Measurements from ENCODE around the gene LBX2. TPM values are rescaled to one million over a fixed set of nuclear protein-coding genes. Genes with fewer than 3 reads are reported as not detected.

Gene LBX2
- total RNA-seq, 2 donors from 2014 or later, result 0.26 TPM; not detected in 1

- peaks cover 57% of the 10 kb centered on the region for H3K4me1 Mint-ChIP-seq
- H3K4me3 Mint-ChIP-seq, result peak overlapping the region; percentile 100
- peaks cover 10% of the 10 kb centered on the region for H3K36me3 Mint-ChIP-seq (ENCODE audit: low read depth)
- H3K27ac Mint-ChIP-seq, result peak overlapping the region; percentile 100
- H3K27me3 Mint-ChIP-seq, result no peaks in the 10 kb centered on the region
- no peaks in the 10 kb centered on the region for H3K9me3 ChIP-seq (ENCODE audit: control insufficient read depth, low read length, poor library complexity, severe bottlenecking)
- peak; percentile 67 for ATAC-seq
- peak; percentile 70 to 75 (median 72) for DNase-seq
Observed at GRCh38 chr2:74457549-74458131, 41.8 kb downstream of the LBX2 start.

- H3K36me3 Mint-ChIP-seq (ENCODE audit: low read depth), result peaks cover 10% of the 10 kb centered on the region
- no peaks in the 10 kb centered on the region for H3K9me3 ChIP-seq (ENCODE audit: control insufficient read depth, low read length, poor library complexity, severe bottlenecking)
- ATAC-seq (no peak), DNase-seq (no peak)
- H3K4me1 Mint-ChIP-seq, result peaks cover 59% of the 10 kb centered on the region
- peak overlapping the region; percentile 100 for H3K4me3 Mint-ChIP-seq
- no peaks in the 10 kb centered on the region for H3K27me3 Mint-ChIP-seq
- peak overlapping the region; percentile 100 for H3K27ac Mint-ChIP-seq
Observed at GRCh38 chr2:74457129-74457548, 42.3 kb downstream of the LBX2 start.

- Mint-ChIP-seq H3K4me3 (peak within 1 kb of the TSS; percentile 100), H3K4me1 (peaks cover 58% of the 10 kb centered on the region), H3K27me3 (no peaks in the 10 kb centered on the region), H3K36me3 (ENCODE audit: low read depth) (peaks cover 10% of the 10 kb centered on the region), H3K27ac (peak within 1 kb of the TSS; percentile 100)
- ATAC-seq (peak; percentile 43), DNase-seq (peak; percentile 82 to 95 (median 93))
- H3K9me3 ChIP-seq (ENCODE audit: control insufficient read depth, low read length, poor library complexity, severe bottlenecking), result no peaks in the 10 kb centered on the region
Observed at GRCh38 chr2:74454654-74455511, 44.5 kb downstream of the LBX2 start, which contains the start of gene INO80B. TSS of gene INO80B (plus strand) at chr2:74455087. CDS start at chr2:74455117, 30 bp downstream.

GRCh38 chr2:74450570-74451190 is 48.7 kb downstream of the LBX2 start:
- no peak for ATAC-seq
- DNase-seq, result no peak
- Mint-ChIP-seq H3K36me3 (ENCODE audit: low read depth) (peaks cover 5% of the 10 kb centered on the region), H3K27ac (no peak overlapping the region), H3K4me3 (no peak overlapping the region), H3K4me1 (peaks cover 23% of the 10 kb centered on the region), H3K27me3 (peaks cover 7% of the 10 kb centered on the region)
- no peaks in the 10 kb centered on the region for H3K9me3 ChIP-seq (ENCODE audit: control insufficient read depth, low read length, poor library complexity, severe bottlenecking)

- ATAC-seq (no peak), DNase-seq (no peak)
- Mint-ChIP-seq H3K27me3 (peaks cover 23% of the 10 kb centered on the region), H3K4me3 (no peak overlapping the region), H3K27ac (no peak overlapping the region), H3K36me3 (ENCODE audit: low read depth) (no peaks in the 10 kb centered on the region), H3K4me1 (peaks cover 8% of the 10 kb centered on the region)
- no peaks in the 10 kb centered on the region for H3K9me3 ChIP-seq (ENCODE audit: control insufficient read depth, low read length, poor library complexity, severe bottlenecking)
Observed at GRCh38 chr2:74448771-74449170, 50.6 kb downstream of the LBX2 start.

Other genes with a start within 250 kb of the LBX2 start
- 10 to 100 TPM in 1 of 2 donors, 1 to 10 TPM in 1; 9.1 to 10.5 TPM for gene SLC4A5, start 156.2 kb downstream of the LBX2 start, total RNA-seq
- gene DCTN1, start 119.3 kb downstream of the LBX2 start, total RNA-seq, result 10 to 100 TPM; 78.5 to 85.7 TPM
- 1 to 10 TPM; 2.9 to 3.3 TPM for gene C2orf81, start 78.0 kb downstream of the LBX2 start, total RNA-seq
- gene WDR54, start 77.9 kb downstream of the LBX2 start, total RNA-seq, result 10 to 100 TPM; 33.6 to 42.8 TPM
- gene RTKN, start 57.7 kb downstream of the LBX2 start, total RNA-seq, result under 1 TPM; 0.37 to 0.57 TPM
- gene INO80B, start 44.5 kb downstream of the LBX2 start, total RNA-seq, result 10 to 100 TPM; 35.1 to 45.2 TPM
- gene WBP1, start 41.2 kb downstream of the LBX2 start, total RNA-seq, result 10 to 100 TPM; 61.7 to 64.2 TPM
- 10 to 100 TPM; 66.2 to 68.9 TPM for gene MOGS, start 34.2 kb downstream of the LBX2 start, total RNA-seq
- gene MRPL53, start 26.9 kb downstream of the LBX2 start, total RNA-seq, result 10 to 100 TPM; 31.4 to 67.9 TPM
- gene CCDC142, start 16.6 kb downstream of the LBX2 start, total RNA-seq, result 10 to 100 TPM; 13.7 to 14.7 TPM
- gene TTC31, start 16.5 kb downstream of the LBX2 start, total RNA-seq, result 10 to 100 TPM; 32.3 to 36.6 TPM
- 10 to 100 TPM; 28.2 to 31.5 TPM for gene PCGF1, start 8.1 kb upstream of the LBX2 start, total RNA-seq
- 1 to 10 TPM in 1 of 2 donors, under 1 TPM in 1; 0.16 to 1.5 TPM for gene TLX2, start 14.8 kb upstream of the LBX2 start, total RNA-seq
- gene DQX1, start 26.6 kb upstream of the LBX2 start, total RNA-seq, result under 1 TPM in 1 of 2 donors, not detected in 1; 0.23 TPM
- 100 to 1,000 TPM; 139 to 153 TPM for gene AUP1, start 30.1 kb upstream of the LBX2 start, total RNA-seq
- gene HTRA2, start 30.3 kb upstream of the LBX2 start, total RNA-seq, result 10 to 100 TPM; 18.5 to 21.4 TPM
- 1 to 10 TPM in 1 of 2 donors, under 1 TPM in 1; 0.75 to 2.0 TPM for gene LOXL3, start 54.3 kb upstream of the LBX2 start, total RNA-seq
- gene DOK1, start 55.1 kb upstream of the LBX2 start, total RNA-seq, result 10 to 100 TPM in 1 of 2 donors, 1 to 10 TPM in 1; 8.3 to 14.6 TPM
- under 1 TPM in 1 of 2 donors, not detected in 1; 0.60 TPM for gene M1AP, start 148.7 kb upstream of the LBX2 start, total RNA-seq
- 10 to 100 TPM in 1 of 2 donors, 1 to 10 TPM in 1; 9.5 to 11.1 TPM for gene SEMA4F, start 154.6 kb upstream of the LBX2 start, total RNA-seq

Measured in T-helper 17 cell (primary cell).